ENCODE data around the gene ACTL10. TPM values are rescaled to one million over a fixed set of nuclear protein-coding genes. Genes with fewer than 3 reads are reported as not detected.
"Not testable (repeated sequence)": the region's sequence is repeated elsewhere in the genome, so short reads cannot be mapped to it uniquely, and the experiment has no call there.

Gene ACTL10
- total RNA-seq, 1 donor: 2.2 TPM

DNA sequence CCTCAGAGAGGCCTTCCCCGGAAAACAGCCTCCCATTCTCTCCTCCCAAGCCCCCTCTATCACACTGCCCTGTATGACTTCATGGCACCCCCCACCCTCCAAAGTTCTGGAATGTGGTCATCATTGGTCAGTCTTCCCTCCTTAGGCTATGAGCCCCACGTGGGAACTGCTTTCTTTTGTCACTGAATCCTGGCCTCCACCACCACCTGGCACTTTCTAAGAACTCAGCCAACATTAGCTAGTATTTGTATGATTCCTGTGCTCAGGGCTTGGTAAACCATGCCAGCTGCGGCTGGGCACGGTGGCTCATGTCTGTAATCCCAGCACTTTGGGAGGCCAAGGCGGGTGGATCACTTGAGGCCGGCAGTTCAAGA lies 27.9 kb downstream of the ACTL10 start:
- DNase-seq (ENCODE audit: insufficient read length, low spot score, missing footprints): no peak
- Histone ChIP-seq H4K20me1 (ENCODE audit: insufficient read depth, low read length) (no peaks in the 10 kb centered on the region), H3K4me3 (ENCODE audit: insufficient read depth, low read length) (no peak overlapping the region), H3K9me3 (ENCODE audit: low read depth, low read length) (no peaks in the 10 kb centered on the region), H3K27me3 (ENCODE audit: insufficient read depth, low read length) (no peaks in the 10 kb centered on the region), H3K36me3 (ENCODE audit: insufficient read depth, low read length) (no peaks in the 10 kb centered on the region), H3K79me2 (ENCODE audit: insufficient read depth, low read length) (no peaks in the 10 kb centered on the region), H3K27ac (ENCODE audit: low read depth, low read length) (no peak overlapping the region), H2AFZ (ENCODE audit: low read length) (no peak overlapping the region), H3K4me2 (ENCODE audit: insufficient read depth, low read length) (no peak overlapping the region), H3K4me1 (ENCODE audit: insufficient read depth, low read length) (peaks cover 7% of the 10 kb centered on the region)
- TF ChIP-seq, protein P1, sequence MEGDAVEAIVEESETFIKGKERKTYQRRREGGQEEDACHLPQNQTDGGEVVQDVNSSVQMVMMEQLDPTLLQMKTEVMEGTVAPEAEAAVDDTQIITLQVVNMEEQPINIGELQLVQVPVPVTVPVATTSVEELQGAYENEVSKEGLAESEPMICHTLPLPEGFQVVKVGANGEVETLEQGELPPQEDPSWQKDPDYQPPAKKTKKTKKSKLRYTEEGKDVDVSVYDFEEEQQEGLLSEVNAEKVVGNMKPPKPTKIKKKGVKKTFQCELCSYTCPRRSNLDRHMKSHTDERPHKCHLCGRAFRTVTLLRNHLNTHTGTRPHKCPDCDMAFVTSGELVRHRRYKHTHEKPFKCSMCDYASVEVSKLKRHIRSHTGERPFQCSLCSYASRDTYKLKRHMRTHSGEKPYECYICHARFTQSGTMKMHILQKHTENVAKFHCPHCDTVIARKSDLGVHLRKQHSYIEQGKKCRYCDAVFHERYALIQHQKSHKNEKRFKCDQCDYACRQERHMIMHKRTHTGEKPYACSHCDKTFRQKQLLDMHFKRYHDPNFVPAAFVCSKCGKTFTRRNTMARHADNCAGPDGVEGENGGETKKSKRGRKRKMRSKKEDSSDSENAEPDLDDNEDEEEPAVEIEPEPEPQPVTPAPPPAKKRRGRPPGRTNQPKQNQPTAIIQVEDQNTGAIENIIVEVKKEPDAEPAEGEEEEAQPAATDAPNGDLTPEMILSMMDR (IDR thresholded peaks at IDR 0.05; ENCODE audit: extremely low read depth, low read depth, low read length): no peak

DNA sequence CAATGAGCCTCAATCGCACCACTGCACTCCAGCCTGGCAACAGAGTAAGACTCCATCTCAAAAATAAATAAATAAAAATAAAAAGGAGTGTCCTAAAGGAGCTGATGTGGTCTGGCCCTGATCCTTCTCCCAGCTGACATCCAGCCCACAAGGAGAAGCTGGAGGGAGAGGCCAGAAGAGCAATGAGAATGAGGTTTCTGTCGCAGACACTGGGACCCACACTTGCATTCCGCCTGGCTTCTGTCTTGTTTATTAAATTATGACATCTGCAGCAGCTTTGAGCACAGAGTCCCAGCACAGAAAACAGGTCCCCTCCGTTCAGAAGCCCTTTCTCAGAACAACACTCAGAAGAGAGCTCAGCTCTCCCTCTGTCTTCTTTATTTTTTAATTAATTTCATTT lies 29.7 kb downstream of the ACTL10 start:
- no peak overlapping the region for H3K4me3 ChIP-seq (ENCODE audit: insufficient read depth, low read length)

GRCh38 chr20:33697129-33697528 lies 30.4 kb downstream of the ACTL10 start:
- peak; percentile 95 for DNase-seq (ENCODE audit: insufficient read length, low spot score, missing footprints)
- Histone ChIP-seq H4K20me1 (ENCODE audit: insufficient read depth, low read length) (no peaks in the 10 kb centered on the region), H2AFZ (ENCODE audit: low read length) (no peak overlapping the region), H3K27me3 (ENCODE audit: insufficient read depth, low read length) (no peaks in the 10 kb centered on the region), H3K4me2 (ENCODE audit: insufficient read depth, low read length) (no peak overlapping the region), H3K4me1 (ENCODE audit: insufficient read depth, low read length) (no peaks in the 10 kb centered on the region), H3K4me3 (ENCODE audit: insufficient read depth, low read length) (no peak overlapping the region), H3K36me3 (ENCODE audit: insufficient read depth, low read length) (no peaks in the 10 kb centered on the region), H3K9me3 (ENCODE audit: low read depth, low read length) (no peaks in the 10 kb centered on the region), H3K27ac (ENCODE audit: low read depth, low read length) (no peak overlapping the region), H3K79me2 (ENCODE audit: insufficient read depth, low read length) (no peaks in the 10 kb centered on the region)
- TF ChIP-seq, protein P1 (IDR thresholded peaks at IDR 0.05; ENCODE audit: extremely low read depth, low read depth, low read length): no peak

More for the DNA sequence above, 29.7 kb downstream of the ACTL10 start:
- Histone ChIP-seq H4K20me1 (ENCODE audit: insufficient read depth, low read length) (no peaks in the 10 kb centered on the region), H3K27ac (ENCODE audit: low read depth, low read length) (no peak overlapping the region), H3K36me3 (ENCODE audit: insufficient read depth, low read length) (no peaks in the 10 kb centered on the region), H3K27me3 (ENCODE audit: insufficient read depth, low read length) (no peaks in the 10 kb centered on the region), H3K79me2 (ENCODE audit: insufficient read depth, low read length) (no peaks in the 10 kb centered on the region), H3K4me2 (ENCODE audit: insufficient read depth, low read length) (no peak overlapping the region), H3K4me1 (ENCODE audit: insufficient read depth, low read length) (no peaks in the 10 kb centered on the region), H2AFZ (ENCODE audit: low read length) (no peak overlapping the region), H3K9me3 (ENCODE audit: low read depth, low read length) (no peaks in the 10 kb centered on the region)
- TF ChIP-seq, protein P1 (IDR thresholded peaks at IDR 0.05; ENCODE audit: extremely low read depth, low read depth, low read length): no peak
- no peak for DNase-seq (ENCODE audit: insufficient read length, low spot score, missing footprints)

DNA sequence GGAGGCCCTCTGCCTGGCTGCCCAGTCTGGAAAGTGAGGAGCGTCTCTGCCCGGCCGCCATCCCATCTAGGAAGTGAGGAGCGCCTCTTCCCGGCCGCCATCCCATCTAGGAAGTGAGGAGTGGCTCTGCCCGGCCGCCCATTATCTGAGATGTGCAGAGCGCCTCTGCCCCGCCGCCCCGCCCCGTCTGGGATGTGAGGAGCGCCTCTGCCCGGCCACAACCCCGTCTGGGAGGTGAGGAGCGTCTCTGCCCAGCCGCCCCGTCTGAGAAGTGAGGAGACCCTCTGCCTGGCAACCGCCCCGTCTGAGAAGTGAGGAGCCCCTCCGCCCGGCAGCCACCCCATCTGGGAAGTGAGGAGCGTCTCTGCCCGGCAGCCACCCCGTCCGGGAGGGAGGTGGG lies 32.2 kb downstream of the ACTL10 start:
- not testable (repeated sequence) for H4K20me1 ChIP-seq (ENCODE audit: insufficient read depth, low read length); H3K4me3 ChIP-seq (ENCODE audit: insufficient read depth, low read length); H3K36me3 ChIP-seq (ENCODE audit: insufficient read depth, low read length); H3K9me3 ChIP-seq (ENCODE audit: low read depth, low read length); H3K27ac ChIP-seq (ENCODE audit: low read depth, low read length); H3K4me2 ChIP-seq (ENCODE audit: insufficient read depth, low read length); H2AFZ ChIP-seq (ENCODE audit: low read length); H3K27me3 ChIP-seq (ENCODE audit: insufficient read depth, low read length); H3K4me1 ChIP-seq (ENCODE audit: insufficient read depth, low read length); DNase-seq (ENCODE audit: insufficient read length, low spot score, missing footprints); H3K79me2 ChIP-seq (ENCODE audit: insufficient read depth, low read length)

DNA sequence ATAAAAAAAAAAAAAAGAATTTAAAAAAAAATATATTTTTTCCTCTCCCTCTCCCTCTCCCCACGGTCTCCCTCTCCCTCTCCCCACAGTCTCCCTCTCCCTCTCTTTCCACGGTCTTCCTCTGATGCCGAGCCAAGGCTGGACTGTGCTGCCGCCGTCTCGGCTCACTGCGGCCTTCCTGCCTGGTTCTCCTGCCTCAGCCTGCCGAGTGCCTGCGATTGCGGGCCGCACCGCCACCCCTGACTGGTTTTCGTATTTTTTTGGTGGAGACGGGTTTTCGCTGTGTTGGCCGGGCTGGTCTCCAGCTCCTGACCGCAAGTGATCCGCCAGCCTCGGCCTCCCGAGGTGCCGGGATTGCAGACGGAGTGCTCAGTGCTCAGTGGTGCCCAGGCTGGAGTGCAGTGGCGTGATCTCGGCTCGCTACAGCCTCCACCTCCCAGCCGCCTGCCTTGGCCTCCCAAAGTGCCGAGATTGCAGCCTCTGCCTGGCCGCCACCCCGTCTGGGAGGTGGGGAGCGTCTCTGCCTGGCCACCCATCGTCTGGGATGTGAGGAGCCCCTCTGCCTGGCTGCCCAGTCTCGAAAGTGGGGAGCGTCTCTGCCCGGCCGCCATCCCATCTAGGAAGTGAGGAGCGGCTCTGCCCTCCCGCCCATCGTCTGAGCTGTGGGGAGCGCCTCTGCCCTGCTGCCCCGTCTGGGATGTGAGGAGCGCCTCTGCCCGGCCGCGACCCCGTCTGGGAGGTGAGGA lies 34.1 kb downstream of the ACTL10 start:
- not testable (repeated sequence) for H3K36me3 ChIP-seq (ENCODE audit: insufficient read depth, low read length); H3K79me2 ChIP-seq (ENCODE audit: insufficient read depth, low read length); H3K27ac ChIP-seq (ENCODE audit: low read depth, low read length); DNase-seq (ENCODE audit: insufficient read length, low spot score, missing footprints); H4K20me1 ChIP-seq (ENCODE audit: insufficient read depth, low read length); H3K4me2 ChIP-seq (ENCODE audit: insufficient read depth, low read length); H3K9me3 ChIP-seq (ENCODE audit: low read depth, low read length); H2AFZ ChIP-seq (ENCODE audit: low read length); H3K27me3 ChIP-seq (ENCODE audit: insufficient read depth, low read length); H3K4me3 ChIP-seq (ENCODE audit: insufficient read depth, low read length); H3K4me1 ChIP-seq (ENCODE audit: insufficient read depth, low read length)
